ENCODE results near the gene AHCTF1. TPM values are rescaled to one million over a fixed set of nuclear protein-coding genes. Genes with fewer than 3 reads are reported as not detected.
A peak's percentile ranks its signal among the peaks of the same experiment; 100 is the strongest.

The AHCTF1 gene
- total RNA-seq, 1 donor from 2014 or later, result 38.7 TPM

- H3K27me3 Mint-ChIP-seq (ENCODE audit: low read depth), result no peaks in the 10 kb centered on the region
- H3K4me1 Mint-ChIP-seq, result no peaks in the 10 kb centered on the region
- H3K4me3 Mint-ChIP-seq, result no peak overlapping the region
- TF ChIP-seq CTCF (IDR thresholded peaks at IDR 0.05; ENCODE audit: unreplicated experiment), result no peak
- DNase-seq (ENCODE audit: low spot score in 2 of 2, unreplicated experiment in 2 of 2), result no peak
- H3K36me3 Mint-ChIP-seq, result no peaks in the 10 kb centered on the region
- no peaks in the 10 kb centered on the region for H3K9me3 Mint-ChIP-seq
- H3K27ac Mint-ChIP-seq, result no peak overlapping the region
Observed at GRCh38 chr1:246949956-246950355, 18.2 kb upstream of the AHCTF1 start.

DNA sequence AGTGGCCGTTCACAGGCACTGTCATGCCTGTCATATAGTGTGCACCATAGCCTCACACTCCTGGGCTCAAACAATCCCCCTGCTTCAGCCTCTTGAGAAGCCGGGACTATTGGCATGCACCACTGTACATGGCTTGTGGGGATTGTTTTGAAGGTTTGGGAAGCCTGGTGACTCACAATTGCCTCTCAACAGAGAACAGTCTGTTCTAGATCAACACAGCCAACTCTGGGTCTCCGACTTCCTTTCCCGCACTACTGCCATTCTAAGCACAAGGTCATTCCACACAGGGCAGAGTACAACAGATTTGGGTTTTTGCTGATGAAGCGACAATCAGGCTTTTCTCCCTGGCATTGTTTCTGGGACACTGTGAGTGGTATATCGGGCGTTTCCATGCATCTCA lies 15.5 kb upstream of the AHCTF1 start:
- H3K36me3 Mint-ChIP-seq, result no peaks in the 10 kb centered on the region
- no peaks in the 10 kb centered on the region for H3K9me3 Mint-ChIP-seq
- no peak overlapping the region for H3K27ac Mint-ChIP-seq
- no peaks in the 10 kb centered on the region for H3K27me3 Mint-ChIP-seq (ENCODE audit: low read depth)
- H3K4me3 Mint-ChIP-seq, result no peak overlapping the region
- no peak for DNase-seq (ENCODE audit: low spot score in 2 of 2, unreplicated experiment in 2 of 2)
- TF ChIP-seq CTCF (IDR thresholded peaks at IDR 0.05; ENCODE audit: unreplicated experiment), result no peak
- H3K4me1 Mint-ChIP-seq, result no peaks in the 10 kb centered on the region

GRCh38 chr1:246946366-246946765 lies 14.6 kb upstream of the AHCTF1 start:
- Mint-ChIP-seq H3K27ac (no peak overlapping the region), H3K36me3 (no peaks in the 10 kb centered on the region), H3K4me3 (no peak overlapping the region), H3K27me3 (ENCODE audit: low read depth) (no peaks in the 10 kb centered on the region), H3K4me1 (no peaks in the 10 kb centered on the region), H3K9me3 (no peaks in the 10 kb centered on the region)
- no peak for DNase-seq (ENCODE audit: low spot score in 2 of 2, unreplicated experiment in 2 of 2)
- TF ChIP-seq CTCF (IDR thresholded peaks at IDR 0.05; ENCODE audit: unreplicated experiment), result no peak

GRCh38 chr1:246934765-246935164 lies 3.0 kb upstream of the AHCTF1 start:
- peaks cover 10% of the 10 kb centered on the region for H3K4me1 Mint-ChIP-seq
- H3K36me3 Mint-ChIP-seq, result no peaks in the 10 kb centered on the region
- no peak for DNase-seq (ENCODE audit: low spot score in 2 of 2, unreplicated experiment in 2 of 2)
- no peak overlapping the region for H3K27ac Mint-ChIP-seq
- TF ChIP-seq CTCF (IDR thresholded peaks at IDR 0.05; ENCODE audit: unreplicated experiment), result no peak
- H3K27me3 Mint-ChIP-seq (ENCODE audit: low read depth), result no peaks in the 10 kb centered on the region
- no peak overlapping the region for H3K4me3 Mint-ChIP-seq
- no peaks in the 10 kb centered on the region for H3K9me3 Mint-ChIP-seq

- H3K36me3 Mint-ChIP-seq, result peaks cover under 1% of the 10 kb centered on the region
- H3K4me1 Mint-ChIP-seq, result peaks cover 13% of the 10 kb centered on the region
- H3K27ac Mint-ChIP-seq, result no peak overlapping the region
- H3K27me3 Mint-ChIP-seq (ENCODE audit: low read depth), result no peaks in the 10 kb centered on the region
- H3K9me3 Mint-ChIP-seq, result no peaks in the 10 kb centered on the region
- H3K4me3 Mint-ChIP-seq, result no peak overlapping the region
- TF ChIP-seq CTCF (IDR thresholded peaks at IDR 0.05; ENCODE audit: unreplicated experiment), result no peak
- no peak for DNase-seq (ENCODE audit: low spot score in 2 of 2, unreplicated experiment in 2 of 2)
Observed at GRCh38 chr1:246933893-246934292, 2.1 kb upstream of the AHCTF1 start.

DNA sequence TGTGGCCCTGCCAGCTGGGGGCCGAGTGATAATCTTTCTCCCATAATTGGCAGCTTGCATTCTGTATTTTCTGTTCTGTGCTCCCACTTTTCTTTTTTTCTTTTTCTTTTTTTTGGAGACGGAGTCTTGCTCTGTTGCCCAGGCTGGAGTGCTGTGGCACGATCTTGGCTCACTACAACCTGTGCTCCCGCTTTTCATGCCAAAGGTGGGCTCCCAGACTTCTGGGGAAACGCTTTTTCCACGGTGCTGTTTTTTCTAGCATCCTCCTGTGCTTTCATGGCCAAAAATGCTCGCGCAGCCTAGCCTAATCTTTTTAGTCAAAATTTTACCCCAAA lies 585 bp upstream of the AHCTF1 start:
- Mint-ChIP-seq H3K4me3 (peak overlapping the region; percentile 90), H3K9me3 (no peaks in the 10 kb centered on the region), H3K4me1 (peaks cover 21% of the 10 kb centered on the region), H3K27ac (peak overlapping the region; percentile 80), H3K36me3 (peaks cover 5% of the 10 kb centered on the region), H3K27me3 (ENCODE audit: low read depth) (no peaks in the 10 kb centered on the region)
- DNase-seq (ENCODE audit: low spot score in 2 of 2, unreplicated experiment in 2 of 2), result no peak
- TF ChIP-seq CTCF (IDR thresholded peaks at IDR 0.05; ENCODE audit: unreplicated experiment), result no peak

All from mesothelial cell of epicardium (in vitro differentiated cells).